Bronchial epithelial cell (primary cell): Measurements from ENCODE around the gene ZNF697. TPM values are rescaled to one million over a fixed set of nuclear protein-coding genes. Genes with fewer than 3 reads are reported as not detected.
"Not testable (repeated sequence)": the region's sequence is repeated elsewhere in the genome, so short reads cannot be mapped to it uniquely, and the experiment has no call there.

Experiments used
- DNase-seq: peaks from one replicate; pipeline ENCODE4 v3.0.0-alpha.2; 2010; ENCODE audit warnings: low read depth
- FAIRE-seq: peaks from 2 replicates; lab custom pipeline; 2011; peaks lifted over from hg19 to GRCh38; lab: Jason Lieb, UNC
- H3K27me3 ChIP-seq: 2 replicates; pipeline ENCODE4 v1.5.1; 2011; ENCODE audit warnings: low read length; ENCODE audit not compliant: control insufficient read depth, insufficient read depth
- H3K36me3 ChIP-seq: 2 replicates; pipeline ENCODE4 v1.5.1; 2011; ENCODE audit warnings: low read length; ENCODE audit not compliant: control insufficient read depth, insufficient read depth
- H3K4me3 ChIP-seq: 2 replicates; pipeline ENCODE4 v1.5.1; 2011; ENCODE audit warnings: mild to moderate bottlenecking, low read depth, low read length, control low read depth
- CTCF ChIP-seq: IDR thresholded peaks from 2 replicates; pipeline ENCODE4 v1.5.1; 2011; ENCODE audit warnings: mild to moderate bottlenecking, moderate library complexity, low read length, control low read depth, inconsistent platforms; ENCODE audit not compliant: insufficient read depth, severe bottlenecking
- total RNA-seq: library from RNA; depleted of rRNA; stranded (reverse); fragments of >200 nt; gene quantifications from 2 replicates; pipeline ENCODE4 v1.2.1, GENCODE V29; 2014

ZNF697 gene
- total RNA-seq, 1 donor from 2014 or later = 5.5 TPM

GRCh38 chr1:119593805-119594204 lies 54.3 kb downstream of the ZNF697 start:
- DNase-seq (no peak), FAIRE-seq (no peak)
- TF ChIP-seq CTCF = no peak
- no peaks in the 10 kb centered on the region for H3K27me3 ChIP-seq
- H3K36me3 ChIP-seq = no peaks in the 10 kb centered on the region
- no peak overlapping the region for H3K4me3 ChIP-seq

GRCh38 chr1:119590393-119590792 lies 57.7 kb downstream of the ZNF697 start:
- H3K36me3 ChIP-seq = no peaks in the 10 kb centered on the region
- H3K4me3 ChIP-seq = no peak overlapping the region
- FAIRE-seq (no peak), DNase-seq (no peak)
- H3K27me3 ChIP-seq = no peaks in the 10 kb centered on the region
- TF ChIP-seq CTCF = no peak

DNA sequence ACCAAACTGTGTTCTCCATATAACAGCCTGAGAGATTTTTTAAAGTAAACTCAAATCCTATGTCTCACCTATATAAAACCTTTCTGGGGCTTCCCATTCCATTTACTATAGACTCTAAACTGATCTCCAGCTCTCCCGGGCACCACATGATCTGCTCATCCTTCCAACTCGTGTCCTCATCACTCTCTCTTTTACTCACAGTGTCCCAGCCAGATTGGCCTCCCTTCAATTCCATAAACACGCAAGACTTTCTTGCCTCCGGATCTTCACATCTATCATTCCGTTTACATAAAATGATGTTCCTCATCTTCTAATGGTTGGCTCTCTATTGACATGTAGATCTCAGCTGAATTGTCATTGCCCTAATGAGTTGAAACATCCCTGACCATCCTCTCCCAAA lies 59.4 kb downstream of the ZNF697 start:
- no peak overlapping the region for H3K4me3 ChIP-seq
- DNase-seq (no peak), FAIRE-seq (no peak)
- H3K27me3 ChIP-seq = no peaks in the 10 kb centered on the region
- TF ChIP-seq CTCF = no peak
- H3K36me3 ChIP-seq = no peaks in the 10 kb centered on the region

DNA sequence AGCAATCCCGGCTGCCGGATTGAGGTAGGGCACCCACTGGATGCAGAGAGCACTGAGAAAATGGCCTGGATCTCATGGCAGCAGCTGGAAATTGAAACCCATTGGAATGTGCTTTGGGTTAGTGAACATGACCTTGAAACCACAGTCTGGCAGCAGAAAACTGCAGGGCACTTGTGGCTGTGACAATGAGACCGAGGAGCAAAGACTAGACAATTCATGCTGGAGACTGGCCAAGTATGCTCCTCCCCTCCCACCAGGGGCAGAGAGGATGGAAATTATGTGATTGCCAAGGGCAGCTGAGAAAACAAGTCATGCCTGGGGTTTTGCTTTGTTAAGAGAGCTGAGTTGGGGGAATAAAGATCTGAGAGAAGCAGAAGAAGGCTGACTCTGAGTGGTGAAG lies 60.7 kb downstream of the ZNF697 start:
- Histone ChIP-seq H3K27me3 (no peaks in the 10 kb centered on the region), H3K4me3 (no peak overlapping the region), H3K36me3 (no peaks in the 10 kb centered on the region)
- FAIRE-seq (no peak), DNase-seq (no peak)
- no peak for TF ChIP-seq CTCF

- not testable (repeated sequence) for H3K27me3 ChIP-seq, H3K36me3 ChIP-seq, DNase-seq, FAIRE-seq, H3K4me3 ChIP-seq
These were observed 62.3 kb downstream of the ZNF697 start for GRCh38 chr1:119585801-119586200.

- FAIRE-seq (no peak), DNase-seq (peak; percentile 67)
- Histone ChIP-seq H3K36me3 (no peaks in the 10 kb centered on the region), H3K4me3 (no peak overlapping the region), H3K27me3 (no peaks in the 10 kb centered on the region)
- TF ChIP-seq CTCF = peak; percentile 68
These were observed 65.3 kb downstream of the ZNF697 start for GRCh38 chr1:119582801-119583200.

DNA sequence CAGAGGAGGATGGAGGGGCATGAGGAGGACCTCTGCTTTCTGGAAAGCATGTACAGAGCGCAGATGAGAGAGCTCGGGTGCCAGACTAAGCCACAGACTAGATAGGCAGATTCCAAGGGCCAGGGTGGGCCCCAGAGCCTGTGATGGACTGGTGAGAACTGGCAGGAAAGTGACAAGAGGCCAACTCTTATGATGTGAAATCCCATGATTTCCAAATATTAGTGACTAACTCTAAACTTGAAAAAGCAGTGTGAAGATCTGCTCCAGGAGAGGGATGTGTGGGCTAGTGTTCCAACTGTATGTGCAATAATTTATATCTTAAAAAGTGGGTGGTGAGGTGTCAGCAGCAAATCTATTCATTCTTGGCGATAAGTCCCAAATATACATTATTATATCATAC lies 67.0 kb downstream of the ZNF697 start:
- not testable (repeated sequence) for H3K36me3 ChIP-seq, FAIRE-seq, H3K4me3 ChIP-seq, DNase-seq, H3K27me3 ChIP-seq
